Hippocampal formation (tissue), 2 donors: ENCODE results near the gene C9orf85.

Experiments
- DNase-seq, 2 donors: peaks; one replicate each; lab custom pipeline; 2025; lab: John Stamatoyannopoulos, UW

C9orf85 gene

DNA sequence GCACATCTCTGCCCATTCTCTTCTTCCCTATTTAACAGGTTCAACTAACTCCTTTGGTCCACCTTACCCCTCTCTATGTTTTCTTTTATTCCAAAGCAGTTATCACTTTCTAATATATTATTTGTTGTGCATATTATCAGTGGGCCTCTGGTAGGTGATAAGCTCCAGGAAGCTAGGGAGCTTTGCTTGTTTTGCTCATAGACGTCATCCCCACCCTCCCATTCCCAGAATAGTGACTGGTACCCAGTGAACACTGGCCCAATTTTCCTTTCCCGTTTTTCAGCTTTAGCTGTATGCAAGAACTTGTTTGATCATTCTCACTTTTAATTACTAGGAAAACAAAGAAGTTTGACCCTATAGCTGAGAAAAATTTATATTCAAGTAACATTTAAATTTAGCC lies 7.4 kb upstream of the C9orf85 start:
- DNase-seq, result no peak

DNA sequence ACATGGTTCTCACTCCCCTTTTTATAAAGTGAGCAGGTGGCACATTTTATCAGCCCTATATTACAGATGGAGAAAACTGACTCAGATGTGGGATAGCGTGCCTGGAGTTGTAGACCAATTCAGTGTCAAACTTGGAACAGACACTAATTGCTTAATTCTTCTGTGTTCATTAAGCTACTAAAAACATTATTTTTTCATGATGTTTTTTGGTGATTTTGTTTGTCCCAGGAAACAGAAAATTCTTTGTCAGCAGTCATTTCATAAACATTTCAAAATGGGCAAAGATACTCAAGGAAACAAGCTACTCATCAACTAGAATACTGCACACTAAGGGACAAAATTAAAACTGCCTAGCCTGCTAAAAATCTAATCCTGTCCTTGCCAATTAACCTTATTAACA lies 2.6 kb upstream of the C9orf85 start:
- DNase-seq, result no peak

DNA sequence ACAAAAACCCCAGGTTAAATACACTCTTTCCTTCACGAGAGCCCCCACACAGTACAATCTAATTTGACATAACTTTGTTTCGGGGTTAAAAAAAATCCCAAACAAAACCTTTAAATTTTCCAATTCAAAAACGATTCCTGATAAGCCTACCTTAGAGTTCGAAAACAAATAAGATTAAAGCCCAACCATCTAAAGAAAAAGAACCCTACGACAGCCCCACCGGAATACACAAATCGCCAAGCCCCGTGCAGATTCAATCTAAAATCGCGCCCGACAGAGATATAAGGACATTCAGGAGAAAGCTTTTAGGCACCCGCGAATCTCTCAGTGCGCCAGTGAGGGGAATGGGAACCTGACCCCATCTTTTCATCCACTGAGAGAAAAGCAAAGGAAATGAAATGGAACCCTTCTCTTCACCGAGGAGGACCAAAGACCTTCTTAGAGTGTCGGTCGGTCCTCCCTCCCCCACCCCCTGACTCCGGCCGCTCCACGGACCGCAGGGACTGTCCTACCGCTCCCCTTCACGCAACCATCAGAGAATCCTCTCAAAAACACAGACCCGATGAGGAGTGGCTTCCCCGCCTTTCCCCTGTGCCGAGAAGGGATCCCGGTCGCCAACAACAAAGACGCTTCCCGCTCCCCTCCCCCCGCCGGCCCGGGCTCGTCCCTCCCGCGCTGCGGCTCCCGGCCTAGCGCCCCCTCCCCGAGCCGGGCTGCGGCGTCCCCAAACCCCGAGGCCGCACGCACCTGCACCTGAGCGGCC lies 1.4 kb upstream of the C9orf85 start:
- peak; percentile 48 to 61 for DNase-seq

DNA sequence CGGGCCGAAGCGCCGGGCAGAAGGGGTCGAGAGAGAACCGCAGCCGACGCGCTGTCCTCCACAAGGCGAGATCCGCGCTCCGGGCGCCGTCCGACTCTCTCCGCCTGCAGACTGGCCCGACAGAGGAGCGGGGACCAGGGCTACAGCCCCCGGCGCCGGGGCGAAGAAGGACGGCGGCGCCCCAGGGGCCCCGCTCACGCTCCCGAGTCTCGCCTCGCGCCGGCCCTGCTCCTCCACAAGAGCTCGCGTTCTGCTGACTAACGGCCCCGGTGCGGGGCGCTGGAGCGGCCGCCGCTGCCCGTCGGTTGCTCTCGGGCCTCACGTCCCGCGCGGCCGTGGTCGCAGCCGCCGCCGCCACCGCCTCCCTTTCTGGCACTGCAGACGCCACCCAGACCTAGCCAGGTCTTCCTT lies 784 bp upstream of the C9orf85 start:
- no peak for DNase-seq

DNA sequence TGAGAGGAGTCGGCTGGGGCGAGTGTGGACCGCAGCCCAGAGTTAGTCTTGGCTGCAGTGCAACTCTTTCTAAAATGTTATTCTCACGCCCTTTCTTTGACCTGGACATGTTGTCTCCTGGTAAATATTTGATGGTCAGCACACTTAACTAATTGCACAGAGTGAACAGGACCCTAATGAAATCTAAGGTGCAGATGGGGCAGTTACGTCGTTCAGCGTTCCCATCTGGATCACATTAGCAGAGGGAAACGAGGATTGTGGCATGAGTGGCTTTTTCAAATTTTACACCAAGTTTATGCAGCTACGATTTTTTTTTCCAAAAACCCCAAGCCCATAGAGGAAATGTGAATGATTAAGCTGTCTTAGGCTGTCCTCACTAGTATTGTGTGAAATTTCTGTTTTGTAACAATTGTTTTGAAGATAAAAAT lies 483 bp downstream of the C9orf85 start:
- DNase-seq, result no peak

DNA sequence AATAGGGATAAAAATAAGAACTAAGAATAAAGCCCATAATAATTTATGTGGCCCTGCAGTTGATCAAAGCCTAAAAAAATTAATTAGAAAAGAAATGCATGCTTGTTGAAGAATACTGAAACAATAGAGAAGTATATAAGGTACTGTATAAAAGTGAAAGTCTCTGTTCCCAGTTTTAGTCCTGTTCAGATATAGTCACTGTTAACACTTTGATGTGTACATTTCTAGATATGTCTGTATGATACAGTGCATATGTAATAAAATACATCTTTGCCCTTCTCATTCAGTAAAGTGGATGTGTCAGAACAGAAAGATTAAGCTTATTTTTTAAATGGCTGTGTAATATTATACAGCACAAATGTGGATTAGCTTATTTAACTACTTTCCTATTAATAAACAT lies 4.1 kb downstream of the C9orf85 start:
- DNase-seq, result no peak

DNA sequence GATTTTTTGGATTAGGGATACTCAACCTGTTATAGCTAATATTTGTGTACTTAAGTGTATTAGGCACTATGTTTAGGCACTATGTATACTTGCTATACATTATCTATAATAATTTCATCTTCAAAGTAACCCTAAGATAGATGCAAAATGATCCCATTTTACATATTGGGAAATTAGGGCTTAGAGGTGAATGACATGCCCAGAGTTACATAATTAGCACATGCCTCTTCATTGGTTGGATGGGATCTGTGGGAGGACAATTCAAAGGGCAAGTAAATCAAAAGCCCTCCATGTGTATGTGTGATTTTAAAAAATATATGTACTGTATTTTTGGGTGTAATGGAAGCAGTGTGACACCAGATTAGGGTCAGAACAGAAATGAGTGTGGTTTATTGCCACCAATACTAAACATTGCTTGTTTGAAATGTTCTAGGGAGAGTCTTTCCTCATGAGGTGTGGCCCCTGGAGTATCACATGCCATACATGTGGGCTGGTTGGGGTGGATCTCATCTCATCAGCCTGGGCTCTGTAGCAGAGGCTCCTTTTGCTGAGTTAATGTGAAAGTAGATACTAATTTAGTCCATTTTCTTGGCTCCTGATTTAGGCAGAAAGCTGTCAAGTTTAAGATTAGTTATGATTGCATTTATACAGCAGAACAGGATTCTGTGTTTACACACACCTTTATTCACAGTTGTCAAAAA lies 5.5 kb downstream of the C9orf85 start:
- DNase-seq, result no peak

DNA sequence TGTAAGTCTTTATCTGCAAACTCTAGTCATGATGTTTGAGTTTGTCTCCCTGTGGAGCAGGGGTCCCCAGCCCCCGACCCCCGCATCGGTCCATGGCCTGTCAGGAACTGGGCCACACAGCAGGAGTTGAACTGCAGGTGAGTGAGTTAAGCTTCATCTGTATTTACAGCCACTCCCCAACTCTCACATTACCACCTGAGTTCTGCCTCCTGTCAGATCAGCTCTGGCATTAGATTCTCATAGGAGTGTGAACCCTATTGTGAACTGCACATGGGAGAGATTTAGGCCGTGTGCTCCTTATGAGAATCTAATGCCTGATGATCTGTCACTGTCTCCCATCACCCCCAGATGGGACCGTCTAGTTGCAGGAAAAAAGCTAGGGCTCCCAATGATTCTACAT lies 7.0 kb downstream of the C9orf85 start:
- DNase-seq, result no peak

DNA sequence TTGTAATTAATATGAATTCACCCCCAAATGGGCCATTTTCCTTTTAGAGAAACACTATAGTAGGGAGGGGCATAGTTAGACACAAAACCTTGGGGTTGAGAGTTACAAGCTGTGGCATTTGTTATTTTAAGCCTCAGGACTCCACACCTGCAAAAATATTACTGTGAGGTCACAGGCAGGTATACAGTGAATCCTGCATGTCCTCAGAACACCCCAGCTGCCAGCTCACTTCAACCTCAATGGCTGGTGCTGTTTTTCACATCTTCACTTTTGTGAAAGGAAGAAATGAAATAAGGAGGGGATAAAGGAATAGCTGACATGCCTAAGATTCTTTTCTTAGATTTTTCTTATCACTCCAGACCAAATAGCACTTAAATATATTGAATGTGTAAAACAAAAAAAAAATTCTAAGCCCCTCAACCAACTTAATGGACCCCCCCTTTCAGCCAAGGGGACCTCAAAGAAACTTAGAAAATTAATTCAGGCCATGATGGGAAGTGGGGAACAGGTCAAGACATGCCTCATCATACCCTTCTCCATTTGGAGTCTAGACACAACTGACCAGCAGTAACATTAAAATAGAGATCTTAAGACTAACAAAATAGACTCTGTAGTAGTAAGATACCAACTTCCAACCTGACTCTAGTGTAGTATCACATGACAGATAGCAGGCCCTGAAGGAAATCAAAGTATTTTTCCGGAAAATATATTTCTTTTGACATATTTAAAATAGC lies 9.2 kb downstream of the C9orf85 start:
- no peak for DNase-seq

DNA sequence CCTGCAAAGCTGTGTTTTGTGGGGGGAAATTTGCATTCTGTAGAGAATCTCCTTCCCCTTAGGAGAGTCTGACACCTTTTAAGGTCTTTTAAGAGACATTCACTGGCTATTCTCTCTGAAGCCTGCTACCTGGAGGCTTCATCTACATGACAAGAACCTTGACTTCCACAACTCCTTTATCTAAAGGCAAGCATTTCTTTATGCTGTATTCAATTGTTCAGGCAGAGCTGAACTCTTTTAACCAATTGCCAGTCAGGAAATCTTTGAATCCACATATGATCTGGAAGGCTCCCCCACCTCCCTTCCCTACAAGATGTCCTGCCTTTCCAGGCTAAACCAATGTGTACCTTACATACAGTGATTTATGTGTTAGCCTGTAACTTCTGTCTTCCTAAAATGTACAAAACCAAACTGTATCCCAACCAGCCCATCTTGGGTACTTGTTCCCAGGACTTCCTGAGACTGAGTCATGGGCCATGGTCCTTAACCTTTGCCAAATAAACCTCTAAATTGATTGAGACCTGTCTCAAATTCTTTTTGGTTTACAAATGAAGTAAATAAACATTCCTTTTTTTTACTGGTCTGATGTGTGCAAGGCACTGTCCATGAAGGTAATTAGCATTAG lies 9.9 kb downstream of the C9orf85 start:
- DNase-seq, result no peak

DNA sequence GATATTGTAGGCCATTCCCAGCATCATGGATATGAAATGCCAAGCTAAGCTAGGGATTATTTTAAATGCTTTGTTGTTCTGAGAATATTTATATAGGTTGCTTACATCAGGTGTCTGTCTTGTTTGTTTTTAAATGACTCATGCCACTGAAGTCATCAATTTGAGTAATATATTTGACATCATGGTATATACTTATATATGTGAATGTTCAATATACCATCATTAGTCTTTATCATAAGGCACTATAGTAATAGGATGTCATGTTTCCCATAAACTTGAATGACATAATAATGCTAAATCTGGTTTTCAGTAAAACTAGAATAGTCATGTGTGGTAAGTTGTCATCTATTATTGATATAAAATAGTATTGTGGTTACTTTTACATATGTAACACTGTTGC lies 13.1 kb downstream of the C9orf85 start:
- DNase-seq, result no peak

DNA sequence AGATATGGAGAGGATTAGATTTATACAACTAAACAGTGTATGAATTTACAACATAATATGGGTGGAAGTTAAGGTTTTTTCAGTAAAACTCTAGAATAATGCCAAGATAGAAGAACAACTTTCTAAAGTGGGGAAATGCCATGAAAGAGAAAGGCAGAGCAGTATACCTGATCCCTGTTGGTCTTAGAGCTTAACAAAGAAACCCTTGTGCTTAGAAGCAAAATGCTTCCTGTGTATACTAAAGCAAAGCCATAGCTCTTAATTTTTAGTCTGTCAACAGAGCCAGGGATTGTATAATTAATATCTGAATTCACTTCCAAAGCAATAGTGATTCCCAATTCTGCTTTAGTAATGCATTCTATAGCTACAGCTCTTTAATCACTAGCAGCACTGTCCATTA lies 14.4 kb downstream of the C9orf85 start:
- DNase-seq, result no peak

DNA sequence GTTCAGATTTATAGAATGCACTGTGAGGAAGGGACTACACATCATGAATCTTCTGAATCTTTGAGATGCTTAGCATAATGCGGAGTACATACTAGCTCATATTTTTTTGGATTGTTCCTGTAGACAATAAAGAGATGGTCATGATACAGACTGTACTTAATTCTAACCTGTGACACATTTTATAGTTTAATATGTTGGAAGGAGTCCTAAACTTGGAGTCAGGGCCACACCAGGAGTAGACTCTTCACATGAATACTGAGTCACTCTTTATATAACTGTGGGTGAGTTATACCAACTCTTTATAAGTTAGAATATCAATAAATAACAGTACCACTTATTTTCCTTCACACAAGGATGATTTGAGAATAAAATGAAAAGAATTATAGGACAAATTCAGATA lies 16.9 kb downstream of the C9orf85 start:
- no peak for DNase-seq

DNA sequence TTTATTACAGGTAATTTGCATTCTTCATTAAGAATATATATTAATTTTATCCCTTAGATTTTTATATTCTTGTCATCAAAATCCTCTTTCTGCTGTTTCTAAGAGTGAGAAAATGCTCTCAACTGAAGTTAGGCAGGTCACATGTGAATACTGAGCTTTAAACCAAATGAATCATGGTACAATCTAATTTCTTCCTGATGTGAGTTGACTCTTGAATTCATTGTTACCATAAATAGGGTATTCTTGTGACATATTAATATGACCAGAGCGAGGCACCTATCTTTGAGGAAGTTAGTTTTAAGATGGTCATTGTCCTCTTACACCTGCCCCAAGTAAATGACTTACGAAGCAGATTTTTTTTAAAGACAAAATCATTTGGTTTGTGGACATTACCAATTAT lies 17.4 kb downstream of the C9orf85 start:
- DNase-seq, result no peak

DNA sequence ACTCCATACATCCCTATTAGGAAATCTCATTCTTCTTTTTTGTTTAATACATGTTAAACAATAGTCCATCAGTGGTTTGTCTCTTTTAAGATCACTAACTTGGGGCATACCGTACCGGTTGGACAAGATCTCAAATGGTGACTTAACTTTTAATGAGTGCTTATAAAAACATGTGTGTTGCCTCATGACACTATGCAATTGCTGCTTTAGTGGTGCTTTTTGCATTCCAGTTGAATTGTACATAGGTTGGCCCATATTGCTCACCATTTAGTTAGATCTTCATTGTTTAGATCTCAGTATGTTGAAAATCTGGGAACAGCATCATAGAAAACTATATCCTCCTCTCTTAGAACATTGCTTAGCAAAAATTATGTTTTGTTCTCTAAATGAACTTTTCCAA lies 17.8 kb downstream of the C9orf85 start:
- DNase-seq, result no peak

DNA sequence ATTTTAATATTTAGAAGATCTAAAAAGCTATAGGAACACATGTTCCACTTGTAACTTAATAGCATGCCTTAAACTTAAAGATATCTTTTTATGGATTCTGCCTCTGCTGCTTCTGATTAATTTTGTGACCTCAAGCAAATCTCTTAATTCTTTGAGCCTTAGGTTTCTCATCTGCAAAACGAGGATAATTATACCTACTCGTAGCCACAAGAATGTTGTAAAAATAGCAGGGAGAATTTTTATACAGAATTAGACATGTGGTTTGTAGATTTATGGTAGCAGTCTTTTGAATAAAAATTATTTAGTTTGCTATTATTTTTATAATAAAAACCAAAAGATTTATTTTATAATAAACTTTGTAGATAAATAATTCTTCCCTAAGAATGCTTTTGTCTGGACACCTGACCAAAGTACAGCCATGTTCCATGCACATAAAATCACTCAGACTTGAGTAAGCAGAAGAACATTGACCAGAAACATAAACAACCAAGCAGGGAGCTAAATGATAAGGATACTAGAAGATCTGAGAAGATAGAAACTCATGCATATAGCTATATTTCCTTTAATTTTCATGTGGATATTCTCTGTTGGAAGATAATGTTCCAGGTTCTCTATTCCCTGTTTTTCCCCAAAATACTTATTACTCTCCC lies 18.5 kb downstream of the C9orf85 start:
- DNase-seq, result no peak

DNA sequence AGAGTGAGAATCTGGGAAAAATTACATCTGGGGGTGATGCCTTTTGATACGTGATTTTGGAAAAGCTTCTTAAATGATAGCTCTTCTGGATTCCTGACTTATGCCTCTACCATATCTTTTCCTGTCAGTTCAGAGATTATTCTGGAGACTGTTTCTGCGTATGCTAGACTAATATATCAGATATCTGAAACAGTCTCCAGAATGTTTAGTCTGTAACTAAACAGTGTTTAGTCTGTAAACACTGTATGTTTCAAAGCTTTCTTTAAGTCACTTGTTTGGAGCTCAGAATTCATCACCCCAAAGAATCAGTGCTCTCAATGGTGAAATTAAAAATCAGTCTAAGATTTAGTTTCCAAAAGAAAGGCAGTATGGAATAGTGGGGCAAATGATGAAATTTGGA lies 19.7 kb downstream of the C9orf85 start:
- no peak for DNase-seq

DNA sequence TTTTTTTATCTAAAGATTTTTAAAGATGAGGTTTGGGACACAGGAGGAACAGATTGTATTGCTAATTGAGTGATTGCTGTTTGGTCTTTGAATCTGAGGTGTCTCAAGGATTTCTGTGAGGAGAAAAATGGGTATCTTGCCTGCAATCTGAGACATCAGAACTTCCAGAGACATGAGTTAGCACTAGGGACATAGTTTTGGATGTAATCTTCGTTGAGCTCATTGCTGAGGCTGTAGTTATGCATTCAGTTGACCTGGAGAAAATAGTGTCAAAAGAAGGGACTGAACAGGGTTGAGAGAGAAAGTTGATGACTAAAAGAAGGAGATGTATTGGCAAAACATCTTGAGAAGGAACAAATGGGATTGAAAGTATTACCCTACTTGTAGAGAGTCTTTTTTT lies 24.6 kb downstream of the C9orf85 start:
- DNase-seq, result no peak

DNA sequence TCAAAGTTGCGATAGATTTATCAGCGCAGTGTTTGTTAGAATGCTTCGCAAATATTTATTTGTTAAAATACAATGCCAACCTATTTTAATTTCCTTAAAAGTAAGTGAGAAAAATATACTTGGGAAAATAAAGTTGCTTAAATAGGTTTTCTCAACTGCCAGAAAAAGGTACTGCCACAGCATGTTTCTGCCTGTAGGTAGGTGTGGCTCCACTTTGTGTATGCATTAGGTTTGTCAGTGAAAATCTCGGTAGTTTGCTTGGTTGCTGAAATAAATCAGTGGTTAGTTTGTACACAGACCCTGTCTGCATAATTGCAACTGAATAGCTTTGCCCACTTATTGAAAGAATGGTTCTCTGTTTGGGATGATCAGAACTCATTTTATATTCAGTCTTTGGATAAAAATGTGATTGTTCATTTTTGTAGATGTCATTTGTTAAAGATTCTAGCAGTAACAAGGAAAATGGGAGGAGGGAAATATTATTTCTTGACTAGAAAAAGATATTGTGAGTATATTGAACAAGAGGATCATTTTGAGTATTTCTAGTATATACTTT lies 25.7 kb downstream of the C9orf85 start:
- DNase-seq, result peak; percentile 17 to 82

DNA sequence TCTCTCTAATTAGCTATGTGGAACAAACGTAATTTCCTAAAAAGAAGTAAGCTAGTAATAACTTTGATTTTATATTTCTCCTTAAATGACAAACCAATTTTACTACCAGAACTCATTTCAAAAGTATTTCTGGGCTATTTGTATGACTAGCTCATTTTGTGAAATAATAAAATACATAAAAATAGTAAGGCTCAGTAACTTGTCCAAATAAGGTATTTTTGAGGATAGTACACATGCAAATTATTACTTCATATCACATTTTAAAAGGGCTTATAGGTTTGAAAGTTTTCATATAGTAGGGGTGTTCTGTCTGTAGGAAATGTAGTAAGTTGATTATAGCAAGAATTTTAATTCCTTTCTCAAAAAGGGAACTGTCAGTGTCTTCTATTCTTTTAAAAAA lies 26.5 kb downstream of the C9orf85 start:
- no peak for DNase-seq

DNA sequence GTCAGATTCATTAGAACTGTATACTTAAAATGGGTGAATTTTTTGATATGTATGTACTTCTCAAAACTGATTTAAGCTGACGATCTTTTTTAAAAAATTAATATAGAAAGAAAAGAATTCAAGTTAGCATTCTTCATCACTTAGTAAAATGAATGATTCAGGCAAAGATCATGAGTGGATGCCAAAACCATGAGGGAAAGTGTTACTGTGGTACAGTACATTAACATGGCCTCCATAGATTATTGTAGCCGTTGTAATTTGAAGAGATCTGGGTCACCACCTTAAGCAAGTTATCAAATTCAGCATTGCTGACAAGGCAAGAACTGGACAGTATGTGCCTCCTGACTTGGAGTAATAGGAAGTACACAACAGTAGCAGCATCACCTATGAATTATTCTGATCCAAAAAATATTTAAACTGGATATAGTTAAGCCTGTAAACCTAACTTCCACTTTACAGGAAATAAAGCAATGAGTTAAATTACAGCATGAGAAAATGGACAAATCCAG lies 29.7 kb downstream of the C9orf85 start:
- no peak for DNase-seq
